ENCODE data around the gene GFPT1. TPM values are rescaled to one million over a fixed set of nuclear protein-coding genes. Genes with fewer than 3 reads are reported as not detected.

Gene GFPT1
- total and polyA plus RNA-seq, 9 of the 15 experiments (the other 6 are each of a cell fraction or from before 2014, with no cell fraction given), result 6.6 to 38.3 (median 15.9) TPM

DNA sequence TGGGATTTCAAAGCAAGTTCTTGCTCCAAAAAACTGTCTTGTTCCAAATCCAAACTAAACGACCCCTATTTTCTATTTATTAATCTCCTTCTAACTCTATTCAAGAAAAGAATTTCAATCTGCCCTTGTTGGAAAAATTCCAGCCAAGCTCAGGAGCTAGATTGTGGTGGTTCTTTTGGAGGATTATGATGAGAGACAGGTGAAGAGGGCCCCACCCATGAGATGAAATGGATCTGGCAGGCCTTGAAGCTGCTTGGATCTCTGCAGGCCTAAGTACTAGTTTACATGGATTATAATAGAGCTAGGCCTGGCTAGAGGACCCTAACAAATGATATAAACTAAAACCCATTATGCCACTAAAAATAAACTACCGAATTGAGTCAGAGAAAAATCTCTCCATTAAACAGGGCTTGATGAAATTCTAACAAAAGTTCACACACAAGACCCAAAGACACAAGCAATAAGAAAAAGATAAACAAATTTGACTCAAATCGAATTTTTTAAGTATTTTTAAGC is 101.6 kb downstream of the GFPT1 start:
- FAIRE-seq (no peak), ATAC-seq (no peak), DNase-seq (ENCODE audit: extremely low read depth in 1 of 4, low spot score in 3 of 4) (no peak)
- Histone ChIP-seq H3K9ac (ENCODE audit: insufficient read depth in 1 of 2, low read depth in 2 of 2, low read length in 2 of 2) (no peak overlapping the region), H3K27ac (ENCODE audit: extremely low read depth, low read depth, low read length) (no peak overlapping the region), H3K4me2 (ENCODE audit: insufficient read depth, low read length) (no peak overlapping the region), H3K36me3 (ENCODE audit: control insufficient read depth, insufficient read depth, low read length) (no peaks in the 10 kb centered on the region), H3K4me3 (no peak overlapping the region), H3K9me1 (ENCODE audit: control insufficient read depth, insufficient read depth, low read length) (no peaks in the 10 kb centered on the region), H2AFZ (ENCODE audit: low read depth, low read length) (no peak overlapping the region), H3K9me3 (replicated peaks; ENCODE audit: control insufficient read depth, insufficient read depth, low read depth, low read length) (no peaks in the 10 kb centered on the region), H3K4me1 (replicated peaks in 1 of 2; ENCODE audit: control insufficient read depth in 2 of 2, insufficient read depth in 2 of 2, low read length in 2 of 2) (no peaks in the 10 kb centered on the region), H4K20me1 (replicated peaks; ENCODE audit: control insufficient read depth, insufficient read depth, low read length) (no peaks in the 10 kb centered on the region), H3K27me3 (ENCODE audit: control insufficient read depth in 2 of 2, insufficient read depth in 2 of 2, low read length in 2 of 2) (peaks cover 2 to 12% of the 10 kb centered on the region in 2 experiments; a peak in 3 of 5 replicates), H3K79me2 (ENCODE audit: control insufficient read depth, insufficient read depth, low read length) (no peaks in the 10 kb centered on the region)
- TF ChIP-seq ZNF780A (CRISPR knock-in tag; IDR thresholded peaks at IDR 0.05) (no peak), CCAR2 (IDR thresholded peaks at IDR 0.05; ENCODE audit: low read depth, low read length) (no peak), BCOR (IDR thresholded peaks at IDR 0.05) (no peak), PRPF4 (IDR thresholded peaks at IDR 0.05; ENCODE audit: insufficient read depth, low read depth, low read length, poor library complexity, severe bottlenecking) (no peak), PHF8 (IDR thresholded peaks at IDR 0.05; ENCODE audit: borderline replicate concordance, low read length) (no peak), FOXA3 (CRISPR knock-in tag; conservative IDR thresholded peaks at IDR 0.05 in 1 of 2, IDR thresholded peaks at IDR 0.05 in 1 of 2) (no peak), ZNF507 (tag; conservative IDR thresholded peaks at IDR 0.05) (no peak), TCF7 (IDR thresholded peaks at IDR 0.05; ENCODE audit: borderline replicate concordance) (no peak), TEAD4 (IDR thresholded peaks at IDR 0.05; ENCODE audit: low read length) (no peak), TEAD4 (CRISPR knock-in tag; IDR thresholded peaks at IDR 0.05; ENCODE audit: borderline replicate concordance) (no peak)
- TF ChIP-seq, protein P1, sequence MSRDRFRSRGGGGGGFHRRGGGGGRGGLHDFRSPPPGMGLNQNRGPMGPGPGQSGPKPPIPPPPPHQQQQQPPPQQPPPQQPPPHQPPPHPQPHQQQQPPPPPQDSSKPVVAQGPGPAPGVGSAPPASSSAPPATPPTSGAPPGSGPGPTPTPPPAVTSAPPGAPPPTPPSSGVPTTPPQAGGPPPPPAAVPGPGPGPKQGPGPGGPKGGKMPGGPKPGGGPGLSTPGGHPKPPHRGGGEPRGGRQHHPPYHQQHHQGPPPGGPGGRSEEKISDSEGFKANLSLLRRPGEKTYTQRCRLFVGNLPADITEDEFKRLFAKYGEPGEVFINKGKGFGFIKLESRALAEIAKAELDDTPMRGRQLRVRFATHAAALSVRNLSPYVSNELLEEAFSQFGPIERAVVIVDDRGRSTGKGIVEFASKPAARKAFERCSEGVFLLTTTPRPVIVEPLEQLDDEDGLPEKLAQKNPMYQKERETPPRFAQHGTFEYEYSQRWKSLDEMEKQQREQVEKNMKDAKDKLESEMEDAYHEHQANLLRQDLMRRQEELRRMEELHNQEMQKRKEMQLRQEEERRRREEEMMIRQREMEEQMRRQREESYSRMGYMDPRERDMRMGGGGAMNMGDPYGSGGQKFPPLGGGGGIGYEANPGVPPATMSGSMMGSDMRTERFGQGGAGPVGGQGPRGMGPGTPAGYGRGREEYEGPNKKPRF (IDR thresholded peaks at IDR 0.05; ENCODE audit: low read depth, low read length), result no peak
- TF ChIP-seq, protein P2, sequence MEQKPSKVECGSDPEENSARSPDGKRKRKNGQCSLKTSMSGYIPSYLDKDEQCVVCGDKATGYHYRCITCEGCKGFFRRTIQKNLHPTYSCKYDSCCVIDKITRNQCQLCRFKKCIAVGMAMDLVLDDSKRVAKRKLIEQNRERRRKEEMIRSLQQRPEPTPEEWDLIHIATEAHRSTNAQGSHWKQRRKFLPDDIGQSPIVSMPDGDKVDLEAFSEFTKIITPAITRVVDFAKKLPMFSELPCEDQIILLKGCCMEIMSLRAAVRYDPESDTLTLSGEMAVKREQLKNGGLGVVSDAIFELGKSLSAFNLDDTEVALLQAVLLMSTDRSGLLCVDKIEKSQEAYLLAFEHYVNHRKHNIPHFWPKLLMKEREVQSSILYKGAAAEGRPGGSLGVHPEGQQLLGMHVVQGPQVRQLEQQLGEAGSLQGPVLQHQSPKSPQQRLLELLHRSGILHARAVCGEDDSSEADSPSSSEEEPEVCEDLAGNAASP (IDR thresholded peaks at IDR 0.05), result no peak
- TF ChIP-seq, protein P3, sequence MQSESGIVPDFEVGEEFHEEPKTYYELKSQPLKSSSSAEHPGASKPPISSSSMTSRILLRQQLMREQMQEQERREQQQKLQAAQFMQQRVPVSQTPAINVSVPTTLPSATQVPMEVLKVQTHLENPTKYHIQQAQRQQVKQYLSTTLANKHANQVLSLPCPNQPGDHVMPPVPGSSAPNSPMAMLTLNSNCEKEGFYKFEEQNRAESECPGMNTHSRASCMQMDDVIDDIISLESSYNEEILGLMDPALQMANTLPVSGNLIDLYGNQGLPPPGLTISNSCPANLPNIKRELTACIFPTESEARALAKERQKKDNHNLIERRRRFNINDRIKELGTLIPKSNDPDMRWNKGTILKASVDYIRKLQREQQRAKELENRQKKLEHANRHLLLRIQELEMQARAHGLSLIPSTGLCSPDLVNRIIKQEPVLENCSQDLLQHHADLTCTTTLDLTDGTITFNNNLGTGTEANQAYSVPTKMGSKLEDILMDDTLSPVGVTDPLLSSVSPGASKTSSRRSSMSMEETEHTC (IDR thresholded peaks at IDR 0.05), result no peak
- TF ChIP-seq, protein P4, sequence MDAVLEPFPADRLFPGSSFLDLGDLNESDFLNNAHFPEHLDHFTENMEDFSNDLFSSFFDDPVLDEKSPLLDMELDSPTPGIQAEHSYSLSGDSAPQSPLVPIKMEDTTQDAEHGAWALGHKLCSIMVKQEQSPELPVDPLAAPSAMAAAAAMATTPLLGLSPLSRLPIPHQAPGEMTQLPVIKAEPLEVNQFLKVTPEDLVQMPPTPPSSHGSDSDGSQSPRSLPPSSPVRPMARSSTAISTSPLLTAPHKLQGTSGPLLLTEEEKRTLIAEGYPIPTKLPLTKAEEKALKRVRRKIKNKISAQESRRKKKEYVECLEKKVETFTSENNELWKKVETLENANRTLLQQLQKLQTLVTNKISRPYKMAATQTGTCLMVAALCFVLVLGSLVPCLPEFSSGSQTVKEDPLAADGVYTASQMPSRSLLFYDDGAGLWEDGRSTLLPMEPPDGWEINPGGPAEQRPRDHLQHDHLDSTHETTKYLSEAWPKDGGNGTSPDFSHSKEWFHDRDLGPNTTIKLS (IDR thresholded peaks at IDR 0.05; ENCODE audit: borderline replicate concordance, low read depth), result no peak
- ChIA-PET POLR2A (interaction anchor here (0.7 to 1.2 kb wide), 2 partner anchors 11 to 14 kb away, joined by 3 read pairs; no protein-coding TSS in a partner anchor), CTCF (ENCODE audit: low intra/inter-chr PET ratio) (no interaction called here)
- in situ Hi-C loops (cut with MboI) (no loop called here), intact Hi-C loops (cut with micrococcal nuclease) (no loop called here)
- BruUV-seq (replicated peaks), result no TSS peak
- WGBS (ENCODE audit: insufficient coverage, low coverage, missing lambda C conversion rate), result 0% methylated on average over 3 of the region's 3 CpGs
